ENCODE results near the gene SMNDC1. TPM values are rescaled to one million over a fixed set of nuclear protein-coding genes. Genes with fewer than 3 reads are reported as not detected.
"Not testable (repeated sequence)": the region's sequence is repeated elsewhere in the genome, so short reads cannot be mapped to it uniquely, and the experiment has no call there.

SMNDC1 gene
- total RNA-seq, 1 experiment from 2014 or later: 6.8 TPM

DNA sequence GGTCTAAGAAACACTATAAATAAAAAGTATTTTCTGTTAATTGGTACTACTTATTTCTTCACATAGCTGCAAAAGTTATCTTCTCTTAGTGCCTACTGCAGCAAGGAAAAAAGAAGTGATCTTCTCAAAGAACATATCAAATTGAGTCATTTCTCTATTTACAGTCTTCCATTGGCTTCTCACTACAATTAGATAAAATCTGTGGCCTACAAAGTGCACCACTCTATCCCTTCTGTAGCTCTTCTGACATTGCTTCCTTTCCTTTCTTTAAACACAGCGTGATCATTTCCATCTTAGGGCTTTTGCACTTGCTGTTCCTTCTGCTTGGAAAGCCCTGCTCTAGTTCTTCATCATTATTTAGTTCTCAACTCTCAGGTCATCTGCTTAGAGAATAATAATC lies 52.6 kb downstream of the SMNDC1 start:
- no peak for DNase-seq (ENCODE audit: low spot score)

DNA sequence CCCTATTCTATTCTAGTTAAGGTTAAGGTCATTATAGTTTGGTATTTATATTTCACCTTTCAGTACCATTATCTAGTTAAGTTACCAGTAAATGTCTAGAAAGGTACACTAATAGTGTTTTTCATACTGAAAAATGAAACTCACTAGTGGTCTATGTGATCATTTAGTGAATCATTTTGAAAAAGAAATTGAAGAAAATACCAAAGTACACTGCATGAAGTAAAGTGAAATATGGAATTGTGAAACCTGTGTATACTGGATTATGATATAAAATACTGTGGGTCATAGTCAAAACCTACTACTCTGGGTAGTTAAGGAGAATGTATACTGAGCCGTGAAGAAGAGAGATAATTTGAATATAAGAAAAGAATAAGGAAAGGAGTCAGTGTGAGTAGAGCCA lies 53.3 kb downstream of the SMNDC1 start:
- not testable (repeated sequence) for DNase-seq (ENCODE audit: low spot score)

DNA sequence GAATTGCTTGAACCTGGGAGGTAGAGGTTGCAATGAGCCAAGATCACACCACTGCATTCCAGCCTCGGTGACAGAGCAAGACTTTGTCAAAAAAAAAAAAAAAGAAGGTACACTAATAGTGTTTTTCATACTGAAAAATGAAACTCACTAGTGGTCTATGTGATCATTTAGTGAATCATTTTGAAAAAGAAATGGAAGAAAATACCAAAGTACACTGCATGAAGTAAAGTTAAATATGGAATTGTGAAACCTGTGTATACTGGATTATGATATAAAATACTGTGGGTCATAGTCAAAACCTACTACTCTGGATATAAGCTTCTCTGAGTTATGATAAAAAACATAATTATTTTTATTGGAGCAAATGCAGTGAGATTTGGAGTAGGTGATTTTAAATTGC lies 55.2 kb downstream of the SMNDC1 start:
- not testable (repeated sequence) for DNase-seq (ENCODE audit: low spot score)

DNA sequence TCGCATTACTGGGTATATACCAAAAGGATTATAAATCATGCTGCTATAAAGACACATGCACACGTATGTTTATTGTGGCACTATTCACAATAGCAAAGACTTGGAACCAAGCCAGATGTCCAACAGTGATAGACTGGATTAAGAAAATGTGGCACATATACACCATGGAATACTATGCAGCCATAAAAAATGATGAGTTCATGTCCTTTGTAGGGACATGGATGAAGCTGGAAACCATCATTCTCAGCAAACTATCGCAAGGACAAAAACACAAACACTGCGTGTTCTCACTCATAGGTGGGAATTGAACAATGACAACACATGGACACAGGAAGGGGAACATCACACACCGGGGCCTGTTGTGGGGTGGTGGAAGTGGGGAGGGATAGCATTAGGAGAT lies 56.9 kb downstream of the SMNDC1 start:
- DNase-seq (ENCODE audit: low spot score): not testable (repeated sequence)

DNA sequence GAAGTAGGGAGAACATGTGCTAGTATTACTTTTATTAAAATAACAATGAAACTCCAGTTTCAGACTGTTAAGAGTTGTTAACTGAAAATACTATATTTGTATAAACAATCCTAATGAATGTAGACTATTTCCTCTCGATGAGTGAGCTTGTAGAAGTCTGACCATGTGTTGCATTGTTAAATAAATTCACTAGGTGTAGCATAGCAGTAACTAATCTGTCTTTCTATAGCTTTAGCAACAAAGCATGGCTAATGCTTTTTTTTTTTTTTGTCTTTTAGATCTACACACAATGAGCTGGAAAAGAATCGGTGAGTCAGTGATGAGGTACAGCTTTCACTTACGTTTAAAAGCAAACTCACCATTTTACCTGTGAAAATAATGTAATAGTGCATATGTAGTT lies 60.2 kb downstream of the SMNDC1 start:
- no peak for DNase-seq (ENCODE audit: low spot score)

DNA sequence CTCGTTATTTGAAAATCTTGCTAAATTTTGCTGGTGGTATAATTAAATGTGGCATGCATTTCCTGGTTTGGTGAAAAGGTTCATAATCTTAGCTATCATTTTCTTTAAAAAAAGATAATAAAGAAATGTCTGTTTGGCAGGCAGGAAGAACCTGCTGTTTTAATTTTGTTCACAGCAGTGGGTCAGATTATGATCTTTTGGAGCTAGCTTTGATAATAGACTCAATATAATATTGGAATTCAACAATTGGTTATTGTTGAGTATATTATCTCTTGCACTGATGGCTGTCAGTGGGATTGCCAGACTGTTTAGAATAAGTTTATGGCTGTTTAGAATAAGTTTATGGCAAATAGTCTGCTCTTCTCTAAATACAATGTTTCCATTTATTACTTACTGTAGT lies 62.2 kb downstream of the SMNDC1 start:
- no peak for DNase-seq (ENCODE audit: low spot score)

DNA sequence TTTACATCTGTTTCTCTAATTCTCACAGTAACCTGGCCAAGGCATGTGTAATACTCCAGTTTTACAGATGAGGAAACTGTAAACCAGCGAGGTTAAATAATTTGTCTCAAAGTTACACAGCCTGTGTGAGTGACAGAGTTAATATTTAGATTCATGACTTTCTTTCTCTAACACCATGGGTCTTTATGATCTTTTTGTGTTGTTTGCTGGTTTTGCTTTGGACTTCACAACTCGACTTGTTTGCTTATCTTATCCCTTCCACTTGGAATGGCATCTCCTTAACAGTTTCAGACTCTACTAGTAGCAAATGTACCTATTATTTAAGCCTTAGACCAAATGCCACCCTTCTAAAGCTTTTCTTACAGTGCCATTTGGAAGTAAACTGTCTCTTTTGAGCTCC lies 62.9 kb downstream of the SMNDC1 start:
- no peak for DNase-seq (ENCODE audit: low spot score)

DNA sequence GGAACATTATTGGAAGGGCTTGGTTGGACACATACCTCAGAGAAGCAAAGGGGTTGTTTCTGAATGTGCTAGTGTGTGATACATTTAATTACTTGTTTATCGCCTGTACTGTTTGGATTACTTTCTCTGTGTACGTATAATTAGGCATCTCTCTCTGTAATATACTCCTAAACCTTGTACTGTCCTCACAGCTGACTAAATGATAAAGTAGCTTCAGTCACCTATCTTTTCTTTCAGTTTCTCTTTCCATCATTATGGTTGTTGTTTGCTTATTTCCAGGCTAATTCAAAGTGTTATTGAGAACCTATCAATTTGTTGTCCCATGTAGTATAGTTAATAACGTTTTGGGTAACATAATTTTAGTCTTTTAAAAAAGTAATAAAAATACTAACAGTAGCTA lies 63.3 kb downstream of the SMNDC1 start:
- DNase-seq (ENCODE audit: low spot score): no peak

Other genes starting within 250 kb of the SMNDC1 start
- gene MXI1, start 97.3 kb downstream of the SMNDC1 start, total RNA-seq (2014; rRNA removed; shearing (Covaris generic)): 18.1 and 19.8 TPM in 2 replicates
- 27.8 and 31.4 TPM in 2 replicates for gene DUSP5, start 193.0 kb upstream of the SMNDC1 start, total RNA-seq (2014; rRNA removed; shearing (Covaris generic))